ENCODE measurements around the gene PFKFB2. TPM values are rescaled to one million over a fixed set of nuclear protein-coding genes. Genes with fewer than 3 reads are reported as not detected.

Gene PFKFB2
- total RNA-seq, 1 donor from 2014 or later, result 2.2 TPM

DNA sequence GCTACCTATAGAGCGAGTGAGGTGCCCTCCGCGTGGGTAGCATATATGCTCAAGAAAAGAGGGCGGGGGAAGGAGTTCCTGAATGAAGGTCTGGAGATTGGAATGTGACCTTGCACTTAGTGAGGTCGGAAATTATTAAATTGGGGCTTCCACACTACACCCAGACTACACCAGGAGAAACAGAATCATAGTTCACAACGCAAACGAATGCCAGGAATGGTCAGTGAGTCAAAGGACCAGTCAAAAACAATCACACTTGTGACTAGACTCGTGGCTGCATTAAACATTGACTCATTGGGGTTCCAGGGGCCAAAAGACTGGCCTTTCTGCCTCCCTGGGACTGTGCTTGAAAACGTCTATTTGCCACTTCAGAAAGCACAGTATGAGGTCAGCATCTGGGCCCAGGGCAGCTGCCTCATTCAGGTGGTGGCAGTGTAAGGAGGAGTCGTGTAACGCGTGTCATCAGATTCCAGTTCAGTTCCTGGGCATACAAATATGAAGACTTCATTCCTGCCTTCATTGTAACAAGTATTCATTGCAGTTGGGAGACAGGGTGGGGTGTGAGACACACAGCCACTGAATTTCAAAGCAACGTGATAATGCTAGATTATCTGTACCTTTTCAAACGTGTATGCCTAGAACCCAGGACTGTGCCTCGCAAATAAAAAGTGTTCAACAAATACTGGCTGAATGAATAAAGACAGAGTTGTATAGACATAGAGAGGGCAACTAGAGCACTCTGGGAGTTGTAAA, 1.7 kb upstream of the PFKFB2 start, which contains the start of gene YOD1:
Gene YOD1, minus strand, starts transcription at position 18 of the 753 bp plus-strand sequence. CDS start 178 bp downstream, outside the sequence.
- Mint-ChIP-seq H3K4me1 (ENCODE audit: low read depth) (peaks cover 45% of the 10 kb centered on the region), H3K4me3 (ENCODE audit: low read depth) (peak within 1 kb of the TSS; percentile 97), H3K36me3 (ENCODE audit: low read depth) (peaks cover 34% of the 10 kb centered on the region), H3K27ac (peak within 1 kb of the TSS; percentile 96), H3K9me3 (no peaks in the 10 kb centered on the region), H3K27me3 (ENCODE audit: low read depth) (peaks cover 7% of the 10 kb centered on the region)
- DNase-seq (ENCODE audit: low spot score), result no peak
- intact Hi-C loops (cut with micrococcal nuclease), result loop anchor here (5.0 to 10.0 kb wide), 2 partner anchors 286 to 353 kb away; no protein-coding TSS in a partner anchor

DNA sequence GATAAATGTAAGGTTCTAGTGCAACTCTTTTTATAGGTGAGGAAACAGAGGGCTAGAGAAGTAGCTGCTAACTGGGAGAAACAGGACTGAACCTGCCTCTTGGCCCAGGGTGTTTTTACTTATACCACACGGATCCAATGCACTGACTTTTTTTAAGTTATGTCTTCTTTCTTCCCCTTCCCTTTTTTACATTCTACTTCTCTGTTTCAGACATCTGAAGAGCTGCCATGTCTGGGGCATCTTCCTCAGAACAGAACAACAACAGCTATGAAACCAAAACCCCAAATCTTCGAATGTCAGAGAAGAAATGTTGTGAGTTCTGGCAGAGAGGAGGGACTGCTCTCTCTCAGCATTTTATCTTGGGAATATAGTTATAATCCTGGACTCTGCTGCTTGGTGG, 1.4 kb downstream of the PFKFB2 start:
- intact Hi-C loops (cut with micrococcal nuclease), result loop anchor here (5.0 to 10.0 kb wide), 2 partner anchors 283 to 350 kb away; no protein-coding TSS in a partner anchor
- H3K27ac Mint-ChIP-seq, result no peak overlapping the region
- no peak for DNase-seq (ENCODE audit: low spot score)
- peaks cover 24% of the 10 kb centered on the region for H3K4me1 Mint-ChIP-seq (ENCODE audit: low read depth)
- no peaks in the 10 kb centered on the region for H3K9me3 Mint-ChIP-seq
- H3K4me3 Mint-ChIP-seq (ENCODE audit: low read depth), result no peak overlapping the region
- peaks cover 7% of the 10 kb centered on the region for H3K36me3 Mint-ChIP-seq (ENCODE audit: low read depth)
- H3K27me3 Mint-ChIP-seq (ENCODE audit: low read depth), result peaks cover 7% of the 10 kb centered on the region

DNA sequence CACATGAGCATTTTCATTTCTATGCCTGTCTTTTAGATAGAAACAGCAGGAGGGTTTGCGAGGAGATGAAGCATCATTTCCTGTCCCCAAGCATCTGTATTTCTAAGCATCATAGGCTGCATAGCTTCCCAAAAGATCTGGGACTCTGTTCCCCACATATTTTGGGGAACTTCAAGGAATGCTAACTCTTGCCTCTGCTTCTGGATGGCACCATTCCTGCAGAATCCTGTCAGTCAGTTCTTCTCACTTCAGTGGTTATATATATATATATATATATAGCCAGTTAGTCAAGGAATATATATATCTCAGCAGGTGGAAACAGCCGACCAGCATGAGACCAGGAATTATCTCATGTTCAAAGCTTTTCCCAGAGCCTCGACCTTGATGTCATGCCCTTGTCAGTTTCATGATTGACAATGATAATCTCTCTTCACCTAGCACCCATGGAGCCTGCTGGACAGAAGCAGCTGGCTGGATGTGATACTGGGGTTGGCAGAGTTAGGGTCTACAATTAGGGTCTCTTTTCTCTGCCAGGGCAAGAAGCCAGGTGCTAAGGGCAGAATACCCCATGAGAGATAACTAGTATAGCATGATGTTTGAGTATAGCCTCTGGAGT, 2.4 kb downstream of the PFKFB2 start:
- Mint-ChIP-seq H3K4me1 (ENCODE audit: low read depth) (peaks cover 20% of the 10 kb centered on the region), H3K27ac (no peak overlapping the region), H3K27me3 (ENCODE audit: low read depth) (peaks cover 7% of the 10 kb centered on the region), H3K4me3 (ENCODE audit: low read depth) (no peak overlapping the region), H3K36me3 (ENCODE audit: low read depth) (no peaks in the 10 kb centered on the region), H3K9me3 (no peaks in the 10 kb centered on the region)
- no peak for DNase-seq (ENCODE audit: low spot score)
- intact Hi-C loops (cut with micrococcal nuclease), result loop anchor here (10.0 kb wide), 1 partner anchor 349 kb away; no protein-coding TSS in a partner anchor

DNA sequence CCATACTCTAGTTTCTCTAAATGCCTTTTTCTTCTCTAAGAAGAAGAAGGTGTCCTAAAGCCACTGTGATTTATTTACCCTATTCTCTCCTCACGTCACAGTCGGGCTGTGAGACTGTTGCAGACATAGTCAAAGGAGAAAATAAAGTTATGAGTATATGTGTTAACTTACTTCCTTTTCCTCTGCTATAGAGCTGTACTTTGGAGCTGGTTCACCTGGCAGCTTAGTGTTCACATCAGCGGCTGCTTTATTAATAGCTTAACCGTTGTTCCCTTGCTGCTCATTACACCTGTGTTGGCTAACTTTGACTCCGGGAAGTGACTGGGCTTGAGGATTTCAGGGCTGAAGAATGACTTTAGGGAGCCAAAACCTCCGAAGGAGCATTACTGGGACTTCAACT, 3.6 kb downstream of the PFKFB2 start:
- H3K27ac Mint-ChIP-seq, result no peak overlapping the region
- no peak overlapping the region for H3K4me3 Mint-ChIP-seq (ENCODE audit: low read depth)
- H3K36me3 Mint-ChIP-seq (ENCODE audit: low read depth), result no peaks in the 10 kb centered on the region
- intact Hi-C loops (cut with micrococcal nuclease), result loop anchor here (10.0 kb wide), 1 partner anchor 348 kb away; no protein-coding TSS in a partner anchor
- peaks cover 7% of the 10 kb centered on the region for H3K27me3 Mint-ChIP-seq (ENCODE audit: low read depth)
- no peaks in the 10 kb centered on the region for H3K9me3 Mint-ChIP-seq
- peaks cover 12% of the 10 kb centered on the region for H3K4me1 Mint-ChIP-seq (ENCODE audit: low read depth)
- no peak for DNase-seq (ENCODE audit: low spot score)

DNA sequence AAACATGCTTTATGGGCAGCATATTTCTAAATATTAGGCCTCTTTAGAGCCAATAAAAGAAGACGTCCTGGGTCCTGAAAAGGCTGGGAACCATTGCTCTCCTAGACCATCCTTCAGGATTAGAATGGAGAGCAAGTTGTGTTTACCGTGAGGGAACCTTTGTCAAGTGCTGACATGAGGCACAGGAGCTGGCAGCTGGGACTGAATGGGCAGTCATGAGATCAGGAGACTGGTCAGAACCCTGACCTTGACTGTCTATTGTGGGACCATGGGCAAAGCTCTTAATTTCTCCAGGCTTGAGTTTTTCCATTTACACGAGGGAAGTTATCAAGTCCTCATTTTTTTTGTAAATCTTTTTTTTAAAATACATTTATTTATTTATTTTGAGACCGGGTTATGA, 5.2 kb downstream of the PFKFB2 start:
- intact Hi-C loops (cut with micrococcal nuclease), result loop anchor here (10.0 kb wide), 1 partner anchor 347 kb away; no protein-coding TSS in a partner anchor
- peaks cover 7% of the 10 kb centered on the region for H3K27me3 Mint-ChIP-seq (ENCODE audit: low read depth)

DNA sequence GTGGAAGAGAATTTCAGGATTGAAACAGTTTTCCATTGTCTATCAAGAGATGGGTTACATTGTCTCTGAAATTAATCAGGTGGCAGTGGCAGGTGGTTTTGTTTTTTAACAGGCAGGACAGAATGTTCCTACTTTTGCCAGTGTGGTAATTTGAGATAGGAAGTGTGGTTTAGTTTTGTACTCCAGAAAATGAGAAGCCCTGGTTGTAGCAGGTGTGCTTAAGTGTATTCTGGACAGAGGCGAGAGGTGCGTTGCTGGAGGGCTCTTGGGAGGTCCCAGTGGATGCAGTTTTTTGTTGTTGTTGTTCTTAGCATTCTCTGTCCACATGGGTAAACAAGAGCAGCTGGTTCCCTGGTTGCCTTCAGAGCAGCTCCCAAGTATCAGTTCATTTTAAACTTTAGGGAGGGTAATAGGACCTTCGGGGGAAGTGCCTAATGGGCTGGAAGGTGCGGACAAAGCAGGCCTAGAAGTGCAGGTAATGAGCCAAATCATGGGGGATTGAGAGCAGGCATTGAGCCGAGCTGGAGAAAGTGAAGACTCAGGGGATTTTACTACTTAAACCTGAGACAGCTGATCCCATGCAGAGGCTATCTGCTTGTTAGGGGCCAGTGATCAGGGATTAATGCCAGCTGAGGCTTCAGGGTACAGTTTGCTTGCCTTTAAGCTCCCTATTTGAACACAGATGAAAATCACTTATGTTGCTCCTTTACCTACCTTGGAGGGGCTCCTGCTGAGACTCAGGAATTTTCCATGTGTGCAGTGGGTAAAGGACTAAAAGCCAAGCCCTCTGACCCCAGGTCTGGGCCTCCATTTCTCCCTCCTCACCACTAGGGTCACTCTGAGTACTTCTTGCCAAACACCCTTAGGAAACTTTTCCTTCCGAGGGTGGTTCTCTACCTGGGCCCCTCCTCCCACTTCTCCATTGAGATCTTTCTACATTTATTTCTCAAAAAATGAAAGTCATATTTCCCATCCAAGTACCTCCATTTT, 6.1 kb downstream of the PFKFB2 start:
- no peaks in the 10 kb centered on the region for H3K9me3 Mint-ChIP-seq
- no peaks in the 10 kb centered on the region for H3K36me3 Mint-ChIP-seq (ENCODE audit: low read depth)
- no peak overlapping the region for H3K27ac Mint-ChIP-seq
- H3K27me3 Mint-ChIP-seq (ENCODE audit: low read depth), result peaks cover 6% of the 10 kb centered on the region
- no peak overlapping the region for H3K4me3 Mint-ChIP-seq (ENCODE audit: low read depth)
- DNase-seq (ENCODE audit: low spot score), result no peak
- H3K4me1 Mint-ChIP-seq (ENCODE audit: low read depth), result peaks cover 4% of the 10 kb centered on the region
- intact Hi-C loops (cut with micrococcal nuclease), result loop anchor here (10.0 kb wide), 1 partner anchor 346 kb away; no protein-coding TSS in a partner anchor

More for the DNA sequence above, 5.2 kb downstream of the PFKFB2 start:
- H3K9me3 Mint-ChIP-seq, result no peaks in the 10 kb centered on the region
- H3K4me1 Mint-ChIP-seq (ENCODE audit: low read depth), result peaks cover 7% of the 10 kb centered on the region
- DNase-seq (ENCODE audit: low spot score), result no peak
- H3K27ac Mint-ChIP-seq, result no peak overlapping the region
- no peak overlapping the region for H3K4me3 Mint-ChIP-seq (ENCODE audit: low read depth)
- H3K36me3 Mint-ChIP-seq (ENCODE audit: low read depth), result no peaks in the 10 kb centered on the region

DNA sequence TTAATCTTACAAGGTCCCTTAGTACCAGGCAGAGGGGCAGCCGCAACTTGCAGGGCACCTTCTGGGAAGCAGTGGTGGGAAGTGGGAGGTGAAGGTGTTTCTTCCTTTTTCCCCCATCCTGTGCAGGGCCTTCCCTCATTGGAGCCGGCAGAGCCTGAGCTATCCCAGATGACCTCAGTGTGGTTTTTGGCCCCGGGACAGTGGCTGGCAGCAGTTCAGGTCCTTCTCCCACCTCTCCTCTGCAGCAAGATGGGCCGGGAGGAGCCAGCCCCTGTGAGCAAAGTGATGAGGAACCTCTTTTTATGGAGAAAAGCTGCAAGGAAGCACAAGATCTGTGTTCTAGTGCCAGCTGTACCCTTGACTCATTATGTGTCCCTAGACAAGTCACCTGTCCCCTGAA, 6.8 kb downstream of the PFKFB2 start:
- Mint-ChIP-seq H3K27ac (no peak overlapping the region), H3K9me3 (no peaks in the 10 kb centered on the region), H3K4me1 (ENCODE audit: low read depth) (peaks cover under 1% of the 10 kb centered on the region), H3K4me3 (ENCODE audit: low read depth) (no peak overlapping the region), H3K36me3 (ENCODE audit: low read depth) (no peaks in the 10 kb centered on the region), H3K27me3 (ENCODE audit: low read depth) (peaks cover 3% of the 10 kb centered on the region)
- intact Hi-C loops (cut with micrococcal nuclease), result loop anchor here (10.0 kb wide), 1 partner anchor 345 kb away; no protein-coding TSS in a partner anchor
- DNase-seq (ENCODE audit: low spot score), result no peak

DNA sequence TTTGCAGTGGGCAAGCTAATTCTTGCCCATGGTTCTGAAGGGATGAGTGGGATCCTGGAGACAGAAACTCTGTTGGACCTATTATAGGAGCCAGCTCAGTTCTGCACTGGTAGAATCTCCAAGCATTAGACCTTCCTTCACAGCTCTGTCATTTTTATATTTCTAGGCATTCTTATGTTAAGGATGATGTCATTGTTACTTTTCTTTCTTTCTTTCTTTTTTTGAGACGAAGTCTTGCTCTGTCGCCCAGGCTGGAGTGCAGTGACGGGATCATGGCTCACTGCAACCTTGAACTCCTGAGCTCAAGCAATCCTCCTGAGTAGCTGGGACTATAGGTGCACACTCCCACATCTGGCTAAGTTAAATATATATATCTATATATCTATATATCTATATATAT, 7.5 kb downstream of the PFKFB2 start:
- intact Hi-C loops (cut with micrococcal nuclease), result no loop called here
- no peaks in the 10 kb centered on the region for H3K36me3 Mint-ChIP-seq (ENCODE audit: low read depth)
- no peaks in the 10 kb centered on the region for H3K4me1 Mint-ChIP-seq (ENCODE audit: low read depth)
- DNase-seq (ENCODE audit: low spot score), result no peak
- no peak overlapping the region for H3K4me3 Mint-ChIP-seq (ENCODE audit: low read depth)
- H3K27me3 Mint-ChIP-seq (ENCODE audit: low read depth), result peaks cover 3% of the 10 kb centered on the region
- H3K27ac Mint-ChIP-seq, result no peak overlapping the region
- no peaks in the 10 kb centered on the region for H3K9me3 Mint-ChIP-seq

DNA sequence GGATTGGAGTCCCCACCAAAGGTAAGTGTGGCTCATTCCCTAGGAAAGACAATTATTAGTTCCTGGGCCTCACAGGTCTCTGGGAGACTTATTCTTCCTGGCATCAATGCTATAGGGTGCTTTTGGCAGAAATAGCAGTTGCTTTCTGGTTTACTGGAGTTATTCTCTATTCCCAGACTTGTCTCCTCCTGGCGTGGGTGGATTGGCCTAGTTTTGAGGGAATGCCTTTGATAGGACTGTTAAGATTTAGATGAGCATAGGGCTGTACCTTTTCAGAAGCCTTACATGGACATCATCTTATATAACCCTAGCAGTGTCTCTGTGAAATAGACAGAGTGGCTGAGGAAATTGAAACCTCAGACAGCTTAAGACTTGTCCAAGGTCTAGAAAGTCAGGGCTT, 9.0 kb downstream of the PFKFB2 start:
- H3K27me3 Mint-ChIP-seq (ENCODE audit: low read depth), result no peaks in the 10 kb centered on the region
- no peaks in the 10 kb centered on the region for H3K36me3 Mint-ChIP-seq (ENCODE audit: low read depth)
- H3K4me3 Mint-ChIP-seq (ENCODE audit: low read depth), result no peak overlapping the region
- no peak for DNase-seq (ENCODE audit: low spot score)
- intact Hi-C loops (cut with micrococcal nuclease), result no loop called here
- H3K27ac Mint-ChIP-seq, result no peak overlapping the region
- H3K4me1 Mint-ChIP-seq (ENCODE audit: low read depth), result no peaks in the 10 kb centered on the region
- H3K9me3 Mint-ChIP-seq, result no peaks in the 10 kb centered on the region

DNA sequence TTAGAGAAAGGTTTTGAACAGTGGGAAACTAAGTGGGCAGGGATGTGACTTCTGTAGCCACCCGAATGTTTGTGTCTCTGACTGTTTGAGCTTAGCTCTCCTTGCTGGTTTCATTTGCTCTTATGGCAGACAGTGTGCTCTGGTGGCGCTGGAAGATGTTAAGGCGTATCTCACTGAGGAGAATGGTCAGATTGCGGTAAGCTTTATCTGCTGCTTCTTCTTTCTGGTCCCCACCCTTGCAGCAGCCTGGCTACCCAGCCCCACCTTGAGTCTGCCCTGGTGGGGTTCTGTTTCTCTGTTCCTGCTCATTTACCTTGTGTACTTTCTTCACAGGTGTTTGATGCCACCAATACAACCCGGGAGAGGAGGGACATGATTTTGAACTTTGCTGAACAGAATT, 9.9 kb downstream of the PFKFB2 start:
- H3K9me3 Mint-ChIP-seq, result no peaks in the 10 kb centered on the region
- H3K27me3 Mint-ChIP-seq (ENCODE audit: low read depth), result no peaks in the 10 kb centered on the region
- H3K36me3 Mint-ChIP-seq (ENCODE audit: low read depth), result no peaks in the 10 kb centered on the region
- intact Hi-C loops (cut with micrococcal nuclease), result no loop called here
- DNase-seq (ENCODE audit: low spot score), result no peak
- H3K27ac Mint-ChIP-seq, result no peak overlapping the region
- H3K4me1 Mint-ChIP-seq (ENCODE audit: low read depth), result no peaks in the 10 kb centered on the region
- H3K4me3 Mint-ChIP-seq (ENCODE audit: low read depth), result no peak overlapping the region

DNA sequence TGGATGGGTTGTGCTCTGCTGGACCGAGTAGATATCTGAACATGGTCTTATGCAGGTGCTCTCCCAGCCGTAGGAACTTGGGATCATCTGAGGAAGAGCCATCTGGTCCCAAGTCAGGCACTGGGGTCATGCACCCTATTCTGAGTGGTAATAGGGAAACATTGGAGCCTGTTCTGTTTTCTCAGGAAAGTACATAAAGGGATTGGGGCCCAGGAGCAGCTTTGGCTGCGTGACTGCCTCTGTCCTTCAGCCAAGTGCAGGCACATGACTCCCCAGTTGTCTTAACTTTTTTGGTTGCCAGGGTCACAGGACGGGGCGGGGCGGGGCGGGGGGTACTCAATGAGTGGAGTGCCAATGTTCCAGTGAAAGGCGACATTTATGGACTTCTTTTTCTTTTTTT, 11.5 kb downstream of the PFKFB2 start:
- no peak overlapping the region for H3K27ac Mint-ChIP-seq
- peaks cover 5% of the 10 kb centered on the region for H3K4me1 Mint-ChIP-seq (ENCODE audit: low read depth)
- intact Hi-C loops (cut with micrococcal nuclease), result no loop called here
- no peaks in the 10 kb centered on the region for H3K36me3 Mint-ChIP-seq (ENCODE audit: low read depth)
- H3K27me3 Mint-ChIP-seq (ENCODE audit: low read depth), result no peaks in the 10 kb centered on the region
- no peak for DNase-seq (ENCODE audit: low spot score)
- H3K9me3 Mint-ChIP-seq, result no peaks in the 10 kb centered on the region
- no peak overlapping the region for H3K4me3 Mint-ChIP-seq (ENCODE audit: low read depth)

DNA sequence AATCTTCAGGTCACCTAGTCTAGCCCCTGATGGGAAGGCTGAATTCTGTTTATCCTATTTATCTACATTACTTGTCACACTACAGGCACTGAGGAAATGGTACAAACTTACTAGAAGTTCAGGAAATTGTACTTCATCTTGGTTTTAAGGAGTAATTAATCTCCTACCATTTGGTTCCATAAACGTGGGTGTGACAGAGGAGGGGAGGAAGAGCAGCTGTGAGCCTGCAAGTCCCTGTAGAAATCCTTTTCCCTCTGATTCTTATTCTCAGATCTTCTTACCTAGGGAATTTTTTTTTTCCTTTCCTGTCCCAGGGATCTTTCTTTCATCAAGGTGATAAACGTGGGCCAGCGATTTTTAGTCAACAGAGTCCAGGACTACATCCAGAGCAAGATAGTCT, 14.1 kb downstream of the PFKFB2 start:
- no peak overlapping the region for H3K27ac Mint-ChIP-seq
- no peak overlapping the region for H3K4me3 Mint-ChIP-seq (ENCODE audit: low read depth)
- H3K36me3 Mint-ChIP-seq (ENCODE audit: low read depth), result no peaks in the 10 kb centered on the region
- peaks cover 17% of the 10 kb centered on the region for H3K4me1 Mint-ChIP-seq (ENCODE audit: low read depth)
- intact Hi-C loops (cut with micrococcal nuclease), result no loop called here
- H3K9me3 Mint-ChIP-seq, result no peaks in the 10 kb centered on the region
- no peaks in the 10 kb centered on the region for H3K27me3 Mint-ChIP-seq (ENCODE audit: low read depth)
- no peak for DNase-seq (ENCODE audit: low spot score)
